Right hindlimb (tissue), 1 donor: ENCODE measurements around the gene ITGB8.
"Not testable (repeated sequence)": the region's sequence is repeated elsewhere in the genome, so short reads cannot be mapped to it uniquely, and the experiment has no call there.

Source experiments
- DNase-seq: peaks from one replicate; pipeline ENCODE4 v3.0.0-alpha.2; 2018

The ITGB8 gene

GRCh38 chr7:20330239-20330927, at the start of gene ITGB8:
ITGB8 (plus strand) TSS chr7:20330900; CDS start chr7:20331807, 907 bp downstream.
- peak; percentile 93 for DNase-seq

- DNase-seq, result no peak
Measured at GRCh38 chr7:20282959-20283358, 47.7 kb upstream of the ITGB8 start.

DNA sequence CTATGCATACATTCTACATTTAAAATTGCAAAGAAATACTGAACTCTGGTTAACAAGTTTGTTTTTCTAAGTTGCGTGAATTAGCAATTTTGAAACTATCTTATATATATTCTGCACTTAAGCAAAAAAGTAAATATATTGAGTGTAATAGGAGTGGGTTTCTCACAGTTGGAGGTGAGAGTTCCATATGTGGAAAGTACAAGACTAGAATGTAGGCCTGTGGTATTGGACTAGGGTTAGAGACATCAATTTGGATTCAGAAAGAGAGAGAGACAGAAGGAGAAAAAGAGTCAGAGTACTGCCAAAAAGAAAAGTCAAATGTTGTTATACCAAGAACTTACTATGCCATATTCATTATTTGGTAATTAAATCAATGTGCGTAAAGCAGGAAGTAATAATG, 47.3 kb upstream of the ITGB8 start:
- no peak for DNase-seq

DNA sequence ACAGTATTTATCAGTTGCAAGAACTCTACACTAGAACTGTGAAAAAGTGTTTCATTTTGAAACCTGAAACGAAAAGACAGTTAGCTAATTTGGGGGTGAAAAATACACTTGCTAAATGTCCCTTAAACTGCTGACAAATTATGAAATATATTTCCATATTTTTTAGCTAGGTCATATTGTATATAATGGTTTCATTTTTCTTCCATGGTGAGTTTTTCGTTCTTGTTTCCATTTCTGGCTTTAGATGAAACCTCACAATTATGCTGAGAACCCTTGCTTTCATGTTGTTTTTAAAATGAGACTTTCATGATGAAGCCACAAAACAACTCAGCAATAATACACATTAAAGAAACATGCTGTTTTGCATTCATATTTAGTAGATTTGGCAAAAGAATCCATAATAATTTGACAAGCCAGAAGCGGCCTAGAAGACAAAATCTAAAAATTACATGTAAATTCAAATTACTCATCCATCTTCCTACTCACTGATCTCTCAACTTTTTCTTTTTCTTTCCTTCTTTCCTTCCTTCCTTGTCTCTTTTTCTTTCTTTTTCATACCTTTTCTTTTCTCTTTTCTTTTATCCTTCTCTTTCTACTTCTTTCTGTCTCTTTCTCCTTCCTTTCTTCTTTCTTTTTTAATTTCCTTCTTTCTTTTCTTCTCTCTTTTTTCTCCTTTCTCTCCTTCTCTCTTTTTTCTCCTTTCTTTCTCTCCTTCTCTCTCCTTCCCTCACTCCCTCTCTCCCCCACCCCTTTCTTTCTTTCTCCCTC, 46.5 kb upstream of the ITGB8 start:
- DNase-seq, result no peak

DNA sequence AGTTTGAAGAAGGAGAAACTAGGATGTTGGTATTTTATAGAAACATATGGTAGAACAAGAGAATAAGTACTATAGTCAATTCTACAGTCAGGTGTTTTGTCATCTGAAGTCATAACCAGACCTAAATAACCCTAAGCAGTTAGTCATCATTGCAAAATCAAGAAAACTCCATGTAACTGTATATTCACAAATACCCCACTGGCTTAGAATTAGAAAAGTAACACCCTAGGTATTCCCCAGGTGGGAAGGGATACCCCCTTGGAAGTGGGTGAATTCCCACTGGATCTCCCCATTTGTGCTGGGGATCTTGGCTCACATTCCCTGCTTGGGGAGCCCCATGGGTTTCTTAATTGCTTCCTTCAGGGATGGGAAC, 45.9 kb upstream of the ITGB8 start:
- DNase-seq, result no peak

- no peak for DNase-seq
Measured at GRCh38 chr7:20287317-20287716, 43.4 kb upstream of the ITGB8 start.

DNA sequence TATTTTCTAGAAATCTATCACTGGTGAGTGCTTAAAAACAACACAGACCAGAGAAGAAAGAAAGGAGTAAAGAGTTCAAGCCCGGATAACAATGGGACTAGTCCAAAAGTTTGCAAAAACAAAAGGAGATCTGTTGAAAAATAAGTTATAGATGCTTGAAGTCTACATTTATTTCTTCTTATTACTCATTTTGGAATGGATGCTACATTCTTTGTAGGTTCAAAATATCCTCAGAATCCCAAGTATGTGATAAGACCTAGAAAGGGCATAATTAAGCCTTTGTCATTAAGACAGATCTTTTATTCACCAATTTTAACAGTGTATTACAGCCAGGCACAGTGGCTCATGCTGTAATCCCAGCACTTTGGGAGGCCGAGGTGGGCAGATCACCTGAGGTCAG, 42.7 kb upstream of the ITGB8 start:
- no peak for DNase-seq

DNA sequence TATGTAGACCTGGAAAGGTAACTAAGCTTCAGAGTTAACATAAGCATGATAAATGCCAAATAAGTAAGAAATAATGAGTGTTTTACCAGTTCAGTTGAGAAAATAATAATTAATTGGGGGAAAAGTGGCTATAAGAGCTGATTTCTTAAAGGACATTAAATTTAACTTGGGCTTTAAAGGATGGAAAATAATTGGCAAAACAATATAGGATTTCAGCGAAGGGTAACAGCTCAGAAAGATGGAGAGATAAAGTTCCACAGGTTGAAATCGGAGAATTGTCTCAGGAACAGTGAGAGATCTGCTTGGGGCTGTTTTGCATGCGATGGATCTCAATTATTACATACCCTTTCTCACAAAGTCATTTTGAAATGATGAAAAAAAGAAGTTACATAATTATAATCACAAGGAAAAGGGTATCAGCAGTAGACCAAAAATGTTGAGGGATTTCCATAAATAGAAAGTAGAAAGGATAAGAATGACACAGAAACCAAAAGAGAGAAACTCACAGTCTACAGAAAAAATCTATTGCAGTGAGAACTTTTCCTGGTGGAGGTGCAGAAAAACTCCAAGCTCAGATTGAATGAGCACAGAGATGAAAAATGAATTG, 40.1 kb upstream of the ITGB8 start:
- no peak for DNase-seq

GRCh38 chr7:20293336-20293735, 37.4 kb upstream of the ITGB8 start:
- DNase-seq, result no peak

- no peak for DNase-seq
Measured at GRCh38 chr7:20296444-20296843, 34.3 kb upstream of the ITGB8 start.

DNA sequence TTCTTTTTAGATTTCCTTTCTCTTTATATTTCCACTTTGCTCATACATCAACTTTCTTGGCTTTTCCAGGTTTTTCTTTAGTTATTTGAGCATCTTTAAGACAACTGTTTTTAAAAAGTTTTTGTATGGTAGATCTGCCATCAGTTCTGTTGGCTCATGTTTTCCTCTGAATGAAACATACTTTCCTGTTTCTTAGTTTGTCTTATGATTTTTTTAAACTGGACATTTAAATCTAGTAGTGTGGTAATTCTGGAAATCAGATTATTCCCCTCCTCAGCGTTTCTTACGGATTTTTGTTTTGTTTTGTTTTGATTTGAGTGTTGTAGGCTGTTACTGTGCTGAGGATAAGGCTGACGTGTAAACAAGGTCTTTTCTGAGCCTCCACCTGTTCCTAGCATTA, 33.8 kb upstream of the ITGB8 start:
- DNase-seq, result no peak

DNA sequence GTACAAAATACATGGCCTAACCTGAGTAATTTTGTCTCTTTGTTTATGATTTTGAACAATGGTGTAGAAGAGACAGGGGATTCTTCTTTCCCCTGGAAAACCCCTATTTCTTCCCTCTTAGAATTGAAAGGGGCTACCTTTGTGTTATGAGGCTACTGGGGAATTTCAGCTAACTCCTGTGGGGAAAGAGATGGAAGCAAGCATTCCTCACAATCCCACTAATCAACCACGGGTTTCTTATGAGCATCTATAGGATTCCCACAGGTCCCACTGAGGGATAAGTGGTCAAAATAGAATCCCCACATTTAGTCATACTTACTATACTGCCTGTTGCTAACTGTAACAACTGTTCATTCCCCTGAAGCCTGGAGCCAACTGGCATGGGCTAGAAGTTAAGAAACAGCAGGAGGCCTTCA, 32.2 kb upstream of the ITGB8 start:
- DNase-seq, result no peak

DNA sequence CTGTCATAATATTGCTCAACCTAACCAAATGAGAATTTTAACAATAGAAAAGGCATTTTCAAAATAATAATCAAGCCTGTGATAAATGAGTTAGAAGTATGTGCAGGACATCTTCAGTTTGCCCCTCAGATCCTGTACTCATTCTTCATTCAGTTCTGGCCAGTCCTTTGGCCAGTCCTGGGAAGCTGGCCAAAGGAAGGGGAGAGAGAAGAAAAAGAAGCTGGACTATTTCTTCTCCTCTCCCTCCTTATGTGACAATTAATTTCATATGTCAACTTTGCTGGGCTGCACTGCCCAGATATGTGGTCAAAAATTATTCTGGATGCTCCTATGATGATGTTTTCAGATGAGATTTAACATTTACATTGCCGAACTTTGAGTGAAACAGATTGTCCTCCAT, 31.6 kb upstream of the ITGB8 start:
- no peak for DNase-seq

- DNase-seq, result no peak
Measured at GRCh38 chr7:20299647-20300312, 30.9 kb upstream of the ITGB8 start.

GRCh38 chr7:20301311-20301939, 29.3 kb upstream of the ITGB8 start:
- DNase-seq, result no peak

DNA sequence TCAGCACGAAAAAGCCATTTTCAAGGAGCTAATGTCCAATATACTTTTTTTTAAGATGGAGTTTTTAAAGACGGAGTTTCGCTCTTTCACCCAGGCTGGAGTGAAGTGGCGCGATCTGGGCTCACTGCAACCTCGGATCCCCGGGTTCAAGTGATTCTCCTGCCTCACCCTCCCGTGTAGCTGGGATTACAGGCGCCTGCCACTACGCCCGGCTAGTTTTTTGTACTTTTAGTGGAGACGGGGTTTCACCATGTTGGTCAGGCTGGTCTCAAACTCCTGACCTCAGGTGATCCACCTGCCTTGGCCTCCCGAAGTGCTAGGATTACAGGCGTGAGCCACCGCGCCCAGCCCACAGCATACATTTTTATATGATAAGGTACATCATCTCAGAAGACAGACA, 28.4 kb upstream of the ITGB8 start:
- not testable (repeated sequence) for DNase-seq

- DNase-seq, result no peak
Measured at GRCh38 chr7:20302891-20303290, 27.8 kb upstream of the ITGB8 start.

GRCh38 chr7:20304366-20304765, 26.3 kb upstream of the ITGB8 start:
- no peak for DNase-seq

DNA sequence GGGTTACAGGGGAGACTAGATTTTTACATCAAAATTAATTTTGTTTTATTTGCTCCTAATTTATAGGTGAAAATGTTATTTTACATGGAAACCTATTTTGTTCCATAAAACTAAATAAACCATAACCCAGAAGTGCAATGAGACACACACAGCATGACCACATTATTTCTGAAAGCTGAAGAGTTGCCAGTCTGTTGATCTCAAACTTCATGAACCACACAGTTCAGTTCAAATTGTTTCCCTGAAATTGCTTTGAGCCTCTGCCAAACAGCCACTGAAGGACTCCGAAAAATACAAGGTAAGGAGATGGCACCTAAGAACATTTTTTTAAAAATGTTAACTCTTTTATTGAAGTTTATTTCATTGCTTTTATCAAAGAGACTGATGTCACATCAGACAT, 25.0 kb upstream of the ITGB8 start:
- DNase-seq, result no peak

DNA sequence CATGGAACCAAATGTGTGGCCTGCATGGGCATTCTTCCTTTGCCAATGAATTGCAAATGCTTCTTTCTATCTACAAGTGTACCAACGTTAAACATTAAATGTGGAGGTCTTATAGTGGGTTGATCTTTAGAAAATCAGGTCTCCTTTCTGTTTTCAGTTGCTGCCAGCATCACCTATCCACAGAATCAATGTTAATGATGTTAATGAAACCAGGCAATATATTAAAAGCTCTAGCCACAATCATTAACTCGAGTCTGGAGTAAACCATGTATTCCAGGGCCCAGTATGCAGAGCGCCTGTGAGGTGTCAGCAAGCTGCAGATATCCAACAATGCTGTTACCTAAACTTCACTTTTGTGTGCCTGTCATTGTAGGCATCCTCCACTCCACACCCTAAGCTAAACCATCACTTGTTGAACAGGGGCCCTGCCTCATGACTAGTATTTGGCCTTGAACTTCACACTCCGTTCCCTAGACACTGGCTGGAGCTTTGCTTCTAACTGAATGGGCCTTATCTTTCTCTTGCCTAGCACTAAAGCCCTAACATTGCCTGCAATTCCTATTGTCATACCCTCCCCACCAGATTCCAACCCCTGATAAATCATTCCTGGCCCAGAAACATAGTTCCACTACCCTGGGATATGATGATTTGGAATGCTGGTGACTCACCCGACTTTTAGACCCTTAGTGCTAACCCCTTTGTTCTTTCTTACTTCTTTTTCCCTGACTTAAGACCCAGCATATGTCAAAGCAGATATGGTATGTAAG, 24.3 kb upstream of the ITGB8 start:
- no peak for DNase-seq

DNA sequence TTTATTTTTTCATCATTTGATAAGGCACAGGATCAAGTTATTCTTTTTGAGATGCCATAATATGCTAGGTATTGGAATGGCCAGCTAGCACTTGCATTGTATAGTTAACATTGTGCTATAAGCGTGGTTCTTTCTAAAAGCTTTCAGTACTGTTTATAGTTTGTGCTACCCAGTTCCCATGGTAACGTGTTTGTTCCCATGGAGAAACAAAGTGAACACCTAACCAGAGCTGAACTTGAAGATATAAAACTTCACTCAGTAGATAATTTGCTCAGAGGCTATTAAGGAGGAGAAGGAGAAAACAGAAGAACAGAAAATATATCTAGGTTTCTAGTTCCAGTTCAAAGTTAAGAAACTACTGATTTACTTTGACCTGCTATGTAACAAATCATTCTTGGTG, 23.6 kb upstream of the ITGB8 start:
- DNase-seq, result no peak

GRCh38 chr7:20307901-20308300, 22.8 kb upstream of the ITGB8 start:
- no peak for DNase-seq
